ENCODE results near the gene IFI27. TPM values are rescaled to one million over a fixed set of nuclear protein-coding genes. Genes with fewer than 3 reads are reported as not detected.

Gene IFI27
- polyA plus RNA-seq, 4 donors, result 9.3 to 1,277 (median 545) TPM

- WGBS, 3 donors, result 93 to 95% (median 94%) methylated on average over 4 of the region's 4 CpGs
- Histone ChIP-seq H3K4me1 (ENCODE audit: control insufficient read depth in 3 of 3, insufficient read depth in 2 of 3, low read depth in 1 of 3, low read length in 2 of 3) (no peaks in the 10 kb centered on the region), H3K4me3 (ENCODE audit: low read depth in 1 of 3, low read length in 3 of 3) (no peak overlapping the region), H3K9me3 (ENCODE audit: control insufficient read depth in 2 of 2, insufficient read depth in 1 of 2, low read depth in 1 of 2, low read length in 1 of 2) (no peaks in the 10 kb centered on the region), H3K36me3 (ENCODE audit: control insufficient read depth in 3 of 3, insufficient read depth in 2 of 3, low read depth in 1 of 3, low read length in 3 of 3) (peaks cover 0 to 26% (median 0%) of the 10 kb centered on the region in 3 donors), H3K27me3 (ENCODE audit: control insufficient read depth in 3 of 3, insufficient read depth in 3 of 3, low read length in 3 of 3) (no peaks in the 10 kb centered on the region), H3K27ac (ENCODE audit: low read depth in 1 of 3, low read length in 2 of 3) (no peak overlapping the region)
- FAIRE-seq (no peak), DNase-seq (no peak)
These were observed 13.4 kb upstream of the IFI27 start for GRCh38 chr14:94097091-94097490.

GRCh38 chr14:94098326-94098992, 12.1 kb upstream of the IFI27 start:
- no peak for DNase-seq
- Histone ChIP-seq H3K27me3 (ENCODE audit: control insufficient read depth in 3 of 3, insufficient read depth in 3 of 3, low read length in 3 of 3) (no peaks in the 10 kb centered on the region), H3K4me1 (ENCODE audit: control insufficient read depth in 3 of 3, insufficient read depth in 2 of 3, low read depth in 1 of 3, low read length in 2 of 3) (peaks cover 0 to 5% (median 0%) of the 10 kb centered on the region in 3 donors), H3K36me3 (ENCODE audit: control insufficient read depth in 3 of 3, insufficient read depth in 2 of 3, low read depth in 1 of 3, low read length in 3 of 3) (peaks cover 0 to 27% (median 0%) of the 10 kb centered on the region in 3 donors), H3K9me3 (ENCODE audit: control insufficient read depth in 2 of 2, insufficient read depth in 1 of 2, low read depth in 1 of 2, low read length in 1 of 2) (no peaks in the 10 kb centered on the region), H3K27ac (ENCODE audit: low read depth in 1 of 3, low read length in 2 of 3) (no peak overlapping the region), H3K4me3 (ENCODE audit: low read depth in 1 of 3, low read length in 3 of 3) (no peak overlapping the region)
- 68 to 84% (median 79%) methylated on average over 10 of the region's 10 CpGs for WGBS, 3 donors
- FAIRE-seq, result no peak

- no peak for DNase-seq
- no peak for FAIRE-seq
- H3K27ac ChIP-seq (ENCODE audit: low read depth in 1 of 3, low read length in 2 of 3), result no peak overlapping the region
- WGBS, 3 donors, result 65 to 96% (median 83%) methylated on average over 6 of the region's 6 CpGs
- H3K27me3 ChIP-seq (ENCODE audit: control insufficient read depth in 3 of 3, insufficient read depth in 3 of 3, low read length in 3 of 3), result no peaks in the 10 kb centered on the region
- H3K9me3 ChIP-seq (ENCODE audit: control insufficient read depth in 2 of 2, insufficient read depth in 1 of 2, low read depth in 1 of 2, low read length in 1 of 2), result no peaks in the 10 kb centered on the region
- H3K4me1 ChIP-seq (ENCODE audit: control insufficient read depth in 3 of 3, insufficient read depth in 2 of 3, low read depth in 1 of 3, low read length in 2 of 3), result peaks cover 0 to 6% (median 0%) of the 10 kb centered on the region in 3 donors
- H3K36me3 ChIP-seq (ENCODE audit: control insufficient read depth in 3 of 3, insufficient read depth in 2 of 3, low read depth in 1 of 3, low read length in 3 of 3), result peaks cover 0 to 30% (median 0%) of the 10 kb centered on the region in 3 donors
- H3K4me3 ChIP-seq (ENCODE audit: low read depth in 1 of 3, low read length in 3 of 3), result no peak overlapping the region
These were observed 11.5 kb upstream of the IFI27 start for GRCh38 chr14:94099006-94099405.

GRCh38 chr14:94100847-94101246, 9.7 kb upstream of the IFI27 start:
- no peaks in the 10 kb centered on the region for H3K27me3 ChIP-seq (ENCODE audit: control insufficient read depth in 3 of 3, insufficient read depth in 3 of 3, low read length in 3 of 3)
- H3K4me3 ChIP-seq (ENCODE audit: low read depth in 1 of 3, low read length in 3 of 3), result no peak overlapping the region
- FAIRE-seq (no peak), DNase-seq (no peak)
- no peak overlapping the region for H3K27ac ChIP-seq (ENCODE audit: low read depth in 1 of 3, low read length in 2 of 3)
- WGBS, 3 donors, result 86 to 87% (median 87%) methylated on average over 4 of the region's 4 CpGs
- H3K36me3 ChIP-seq (ENCODE audit: control insufficient read depth in 3 of 3, insufficient read depth in 2 of 3, low read depth in 1 of 3, low read length in 3 of 3), result peaks cover 0 to 30% (median 0%) of the 10 kb centered on the region in 3 donors
- peaks cover 0 to 6% (median 0%) of the 10 kb centered on the region in 3 donors for H3K4me1 ChIP-seq (ENCODE audit: control insufficient read depth in 3 of 3, insufficient read depth in 2 of 3, low read depth in 1 of 3, low read length in 2 of 3)
- H3K9me3 ChIP-seq (ENCODE audit: control insufficient read depth in 2 of 2, insufficient read depth in 1 of 2, low read depth in 1 of 2, low read length in 1 of 2), result no peaks in the 10 kb centered on the region

- Histone ChIP-seq H3K27me3 (ENCODE audit: control insufficient read depth in 3 of 3, insufficient read depth in 3 of 3, low read length in 3 of 3) (no peaks in the 10 kb centered on the region), H3K27ac (ENCODE audit: low read depth in 1 of 3, low read length in 2 of 3) (no peak overlapping the region), H3K9me3 (ENCODE audit: control insufficient read depth in 2 of 2, insufficient read depth in 1 of 2, low read depth in 1 of 2, low read length in 1 of 2) (no peaks in the 10 kb centered on the region), H3K4me1 (ENCODE audit: control insufficient read depth in 3 of 3, insufficient read depth in 2 of 3, low read depth in 1 of 3, low read length in 2 of 3) (peaks cover 0 to 6% (median 0%) of the 10 kb centered on the region in 3 donors), H3K4me3 (ENCODE audit: low read depth in 1 of 3, low read length in 3 of 3) (no peak overlapping the region), H3K36me3 (ENCODE audit: control insufficient read depth in 3 of 3, insufficient read depth in 2 of 3, low read depth in 1 of 3, low read length in 3 of 3) (peaks cover 0 to 29% (median 0%) of the 10 kb centered on the region in 3 donors)
- FAIRE-seq, result no peak
- DNase-seq, result no peak
- 90 to 97% (median 94%) methylated on average over 10 of the region's 10 CpGs for WGBS, 3 donors
These were observed 8.8 kb upstream of the IFI27 start for GRCh38 chr14:94101748-94102147.

- Histone ChIP-seq H3K27ac (ENCODE audit: low read depth in 1 of 3, low read length in 2 of 3) (no peak overlapping the region), H3K9me3 (ENCODE audit: control insufficient read depth in 2 of 2, insufficient read depth in 1 of 2, low read depth in 1 of 2, low read length in 1 of 2) (no peaks in the 10 kb centered on the region), H3K36me3 (ENCODE audit: control insufficient read depth in 3 of 3, insufficient read depth in 2 of 3, low read depth in 1 of 3, low read length in 3 of 3) (peaks cover 0 to 19% (median 0%) of the 10 kb centered on the region in 3 donors), H3K4me3 (ENCODE audit: low read depth in 1 of 3, low read length in 3 of 3) (no peak overlapping the region), H3K4me1 (ENCODE audit: control insufficient read depth in 3 of 3, insufficient read depth in 2 of 3, low read depth in 1 of 3, low read length in 2 of 3) (peaks cover 0 to 6% (median 0%) of the 10 kb centered on the region in 3 donors), H3K27me3 (ENCODE audit: control insufficient read depth in 3 of 3, insufficient read depth in 3 of 3, low read length in 3 of 3) (no peaks in the 10 kb centered on the region)
- WGBS, 3 donors, result 67 to 82% (median 82%) methylated on average over 8 of the region's 8 CpGs
- no peak for FAIRE-seq
- peak; percentile 36 to 43 for DNase-seq
These were observed 7.6 kb upstream of the IFI27 start for GRCh38 chr14:94102768-94103482.

- no peak overlapping the region for H3K4me3 ChIP-seq (ENCODE audit: low read depth in 1 of 3, low read length in 3 of 3)
- no peak overlapping the region for H3K27ac ChIP-seq (ENCODE audit: low read depth in 1 of 3, low read length in 2 of 3)
- H3K27me3 ChIP-seq (ENCODE audit: control insufficient read depth in 3 of 3, insufficient read depth in 3 of 3, low read length in 3 of 3), result no peaks in the 10 kb centered on the region
- H3K36me3 ChIP-seq (ENCODE audit: control insufficient read depth in 3 of 3, insufficient read depth in 2 of 3, low read depth in 1 of 3, low read length in 3 of 3), result peaks cover 0 to 19% (median 0%) of the 10 kb centered on the region in 3 donors
- FAIRE-seq (no peak), DNase-seq (no peak)
- WGBS, 3 donors, result 75 to 86% (median 76%) methylated on average over 7 of the region's 7 CpGs
- H3K4me1 ChIP-seq (ENCODE audit: control insufficient read depth in 3 of 3, insufficient read depth in 2 of 3, low read depth in 1 of 3, low read length in 2 of 3), result peaks cover 0 to 6% (median 0%) of the 10 kb centered on the region in 3 donors
- no peaks in the 10 kb centered on the region for H3K9me3 ChIP-seq (ENCODE audit: control insufficient read depth in 2 of 2, insufficient read depth in 1 of 2, low read depth in 1 of 2, low read length in 1 of 2)
These were observed 6.9 kb upstream of the IFI27 start for GRCh38 chr14:94103554-94104150.

- Histone ChIP-seq H3K4me3 (ENCODE audit: low read depth in 1 of 3, low read length in 3 of 3) (no peak overlapping the region), H3K36me3 (ENCODE audit: control insufficient read depth in 3 of 3, insufficient read depth in 2 of 3, low read depth in 1 of 3, low read length in 3 of 3) (peaks cover 0 to 13% (median 0%) of the 10 kb centered on the region in 3 donors), H3K4me1 (ENCODE audit: control insufficient read depth in 3 of 3, insufficient read depth in 2 of 3, low read depth in 1 of 3, low read length in 2 of 3) (peaks cover 0 to 6% (median 0%) of the 10 kb centered on the region in 3 donors), H3K27me3 (ENCODE audit: control insufficient read depth in 3 of 3, insufficient read depth in 3 of 3, low read length in 3 of 3) (no peaks in the 10 kb centered on the region), H3K27ac (ENCODE audit: low read depth in 1 of 3, low read length in 2 of 3) (no peak overlapping the region), H3K9me3 (ENCODE audit: control insufficient read depth in 2 of 2, insufficient read depth in 1 of 2, low read depth in 1 of 2, low read length in 1 of 2) (no peaks in the 10 kb centered on the region)
- FAIRE-seq, result no peak
- DNase-seq, result no peak
- WGBS, 3 donors, result 85 to 90% (median 86%) methylated on average over 10 of the region's 10 CpGs
These were observed 5.8 kb upstream of the IFI27 start for GRCh38 chr14:94104731-94105130.

Measured in small intestine (tissue), 7 donors.